ENCODE data around the gene PLCB1.

GRCh38 chr20:8150591-8150990, 18.5 kb downstream of the PLCB1 start:
- TF ChIP-seq CTCF (IDR thresholded peaks at IDR 0.05) (no peak), POLR2A (IDR thresholded peaks at IDR 0.05) (no peak)

All from uterus (tissue), 2 donors.